HG02884 (cell line): ENCODE measurements around the gene ALPP.
"Not testable (repeated sequence)": the region's sequence is repeated elsewhere in the genome, so short reads cannot be mapped to it uniquely, and the experiment has no call there.

Experiments used
- ATAC-seq: cut with Tn5 transposase; IDR thresholded peaks from one replicate; pipeline ENCODE4 v1.9.1; 2021; ENCODE audit warnings: mild to moderate bottlenecking, moderate library complexity; ENCODE audit not compliant: unreplicated experiment

Gene ALPP

DNA sequence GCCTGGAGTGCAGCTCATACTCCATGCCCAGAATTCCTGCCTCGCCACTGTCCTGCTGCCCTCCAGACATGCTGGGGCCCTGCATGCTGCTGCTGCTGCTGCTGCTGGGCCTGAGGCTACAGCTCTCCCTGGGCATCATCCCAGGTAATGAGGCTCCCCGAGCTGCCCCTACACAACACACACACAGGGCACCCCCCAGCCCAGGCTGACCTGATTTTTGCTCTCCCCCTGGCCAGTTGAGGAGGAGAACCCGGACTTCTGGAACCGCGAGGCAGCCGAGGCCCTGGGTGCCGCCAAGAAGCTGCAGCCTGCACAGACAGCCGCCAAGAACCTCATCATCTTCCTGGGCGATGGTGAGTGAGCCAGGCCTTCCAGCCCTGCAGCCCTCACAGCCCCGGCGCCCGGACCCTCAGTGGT lies at the start of gene ALPP:
Gene ALPP, plus strand, starts transcription at position 17 of the 417 bp plus-strand sequence. Its CDS starts 52 bp downstream, at position 69.
- ATAC-seq = not testable (repeated sequence)

DNA sequence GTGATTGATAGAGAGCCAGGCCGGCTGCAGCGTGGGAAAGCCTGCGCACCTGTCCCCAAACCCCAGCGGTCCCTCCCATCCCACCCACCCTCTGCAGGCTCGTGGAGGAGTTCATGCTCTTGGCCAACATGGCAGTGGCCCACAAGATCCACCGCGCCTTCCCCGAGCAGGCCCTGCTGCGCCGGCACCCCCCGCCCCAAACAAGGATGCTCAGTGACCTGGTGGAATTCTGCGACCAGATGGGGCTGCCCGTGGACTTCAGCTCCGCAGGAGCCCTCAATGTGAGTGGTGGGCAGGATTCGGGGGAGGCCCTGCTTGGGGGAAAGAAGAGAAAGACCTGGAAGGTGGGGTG lies 48.9 kb upstream of the ALPP start:
- no peak for ATAC-seq

DNA sequence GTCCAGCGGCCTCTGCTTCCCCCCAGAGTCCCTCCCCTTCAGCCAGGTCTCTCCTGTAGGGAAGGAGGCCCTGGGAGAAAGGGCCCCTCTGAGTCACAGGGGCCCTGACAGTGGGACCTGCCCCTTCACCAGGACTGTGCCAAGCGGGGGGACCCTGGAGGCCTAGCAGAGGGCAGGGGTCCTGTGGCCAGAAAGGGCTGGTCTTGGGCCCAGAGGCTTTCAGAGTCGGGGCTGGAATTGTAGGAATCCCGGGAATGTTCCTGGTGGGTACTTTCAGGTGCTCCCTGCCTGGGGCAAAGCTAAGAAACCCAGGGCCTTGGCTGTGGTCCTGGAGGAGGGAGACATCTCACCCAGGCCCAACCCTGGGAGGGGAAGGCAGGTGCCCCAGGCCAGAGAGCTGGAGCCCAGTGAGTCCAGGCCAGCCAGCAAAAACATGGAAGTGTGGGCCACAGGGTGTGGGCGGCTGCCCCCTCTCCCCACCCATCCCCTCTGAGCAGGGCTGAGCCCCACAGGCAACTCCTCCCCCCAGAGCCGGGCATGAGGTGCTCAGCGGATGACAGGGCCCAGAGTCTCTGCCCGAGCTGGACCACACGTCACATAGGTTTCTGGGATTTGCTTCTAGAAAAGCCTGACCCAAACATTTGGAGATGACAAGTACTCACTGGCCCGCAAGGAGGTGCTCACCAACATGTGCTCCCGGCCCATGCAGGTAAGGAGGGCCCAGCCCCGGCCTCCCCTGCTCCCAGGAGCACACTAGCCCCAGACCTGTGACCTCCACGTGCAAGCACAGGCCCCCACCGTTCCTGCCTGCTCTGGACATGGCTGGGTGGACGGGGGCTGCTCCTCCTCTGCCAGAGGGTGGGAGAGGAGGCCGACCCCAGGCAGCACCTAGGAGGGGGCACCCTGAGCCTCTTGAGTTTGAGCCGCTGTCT lies 48.2 kb upstream of the ALPP start:
- no peak for ATAC-seq

DNA sequence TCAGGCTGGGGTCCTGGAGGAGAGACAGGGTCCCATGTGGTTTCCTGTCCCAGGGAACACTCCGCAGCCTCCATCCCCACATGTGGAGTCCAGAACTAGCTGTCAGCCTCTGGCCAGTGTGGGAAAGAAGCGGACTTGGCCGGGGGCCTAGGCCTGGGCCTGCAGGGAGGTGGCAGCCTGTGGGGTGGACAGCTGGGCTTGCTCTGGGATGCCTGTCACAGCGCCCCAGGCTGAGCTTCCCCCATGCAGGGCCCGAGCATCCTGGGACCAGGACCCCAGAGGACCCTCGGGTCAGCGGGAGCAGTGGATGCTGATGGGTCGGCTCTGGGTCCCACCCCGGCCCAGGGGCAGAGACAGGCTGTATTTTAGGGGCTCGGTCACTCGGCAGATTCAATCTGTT lies 47.5 kb upstream of the ALPP start:
- ATAC-seq = not testable (repeated sequence)

DNA sequence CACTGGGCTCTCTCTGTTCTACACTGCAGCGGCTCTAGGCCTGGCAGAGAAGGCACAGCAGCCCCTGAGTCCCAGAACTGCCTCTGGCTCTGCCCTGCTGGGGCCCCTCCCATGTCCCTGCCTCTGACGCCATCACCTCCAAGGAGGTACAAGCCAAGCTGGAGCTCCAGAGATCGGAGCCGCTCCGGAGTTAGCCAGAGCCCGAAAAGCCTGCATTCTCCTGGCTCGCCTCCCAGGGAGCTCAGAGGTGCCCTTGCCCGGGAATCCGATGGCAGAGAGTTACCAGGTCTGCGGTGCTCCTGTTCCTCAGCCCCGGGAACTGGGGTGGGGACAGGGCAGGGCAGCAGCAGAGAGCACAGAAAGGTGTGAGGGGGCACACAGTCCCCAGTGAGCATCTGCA lies 46.9 kb upstream of the ALPP start:
- not testable (repeated sequence) for ATAC-seq

DNA sequence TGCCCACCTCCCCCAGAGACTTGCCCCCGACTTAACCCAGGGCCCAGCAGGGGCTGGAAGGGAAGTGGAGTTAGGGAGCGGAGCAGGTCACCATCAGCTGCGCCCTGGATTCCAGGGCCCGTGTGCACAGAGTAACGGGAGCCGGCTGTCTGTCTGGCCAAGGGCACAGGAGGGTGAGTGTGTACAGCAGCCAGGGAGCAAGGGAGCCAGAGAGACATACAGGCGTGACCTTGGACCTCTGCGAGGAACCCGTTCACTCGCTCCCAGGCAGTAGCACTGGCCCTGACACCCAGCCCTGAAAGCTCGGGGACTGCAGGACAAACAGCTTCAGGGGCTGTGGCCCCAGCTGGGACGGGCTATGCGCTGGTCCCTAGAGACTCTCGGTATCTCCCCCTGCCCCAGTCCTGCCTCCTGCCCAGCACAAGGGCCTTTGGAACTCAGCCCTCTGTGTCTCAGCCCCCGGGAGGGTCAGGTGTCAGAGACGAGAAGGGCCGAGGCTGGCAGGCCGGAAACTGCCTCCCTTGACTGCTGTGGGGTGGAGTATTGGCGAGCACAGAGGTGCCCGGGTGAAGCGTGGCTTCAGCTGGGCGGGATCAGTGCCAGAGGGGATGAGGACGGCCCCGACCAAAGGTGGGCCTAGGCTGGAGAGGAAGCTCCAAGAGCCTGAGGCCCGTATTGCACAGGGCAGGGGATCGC lies 46.2 kb upstream of the ALPP start:
- ATAC-seq = not testable (repeated sequence)

DNA sequence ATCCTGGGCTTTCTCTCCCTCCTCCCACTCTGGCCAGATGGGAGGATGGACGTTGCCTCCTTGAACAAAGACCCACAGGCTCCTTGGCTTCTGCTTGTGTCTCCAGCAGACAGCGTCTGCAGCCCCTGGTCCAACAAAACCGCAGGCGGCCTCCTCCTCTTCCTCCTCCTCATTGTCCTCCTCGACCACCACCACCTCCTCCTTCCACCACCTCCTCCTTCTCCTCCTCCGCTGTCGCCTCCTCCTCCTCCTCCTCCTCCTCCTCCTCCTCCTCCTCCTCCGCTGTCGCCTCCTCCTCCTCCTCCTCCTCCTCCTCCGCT lies 45.7 kb upstream of the ALPP start:
- ATAC-seq = no peak

DNA sequence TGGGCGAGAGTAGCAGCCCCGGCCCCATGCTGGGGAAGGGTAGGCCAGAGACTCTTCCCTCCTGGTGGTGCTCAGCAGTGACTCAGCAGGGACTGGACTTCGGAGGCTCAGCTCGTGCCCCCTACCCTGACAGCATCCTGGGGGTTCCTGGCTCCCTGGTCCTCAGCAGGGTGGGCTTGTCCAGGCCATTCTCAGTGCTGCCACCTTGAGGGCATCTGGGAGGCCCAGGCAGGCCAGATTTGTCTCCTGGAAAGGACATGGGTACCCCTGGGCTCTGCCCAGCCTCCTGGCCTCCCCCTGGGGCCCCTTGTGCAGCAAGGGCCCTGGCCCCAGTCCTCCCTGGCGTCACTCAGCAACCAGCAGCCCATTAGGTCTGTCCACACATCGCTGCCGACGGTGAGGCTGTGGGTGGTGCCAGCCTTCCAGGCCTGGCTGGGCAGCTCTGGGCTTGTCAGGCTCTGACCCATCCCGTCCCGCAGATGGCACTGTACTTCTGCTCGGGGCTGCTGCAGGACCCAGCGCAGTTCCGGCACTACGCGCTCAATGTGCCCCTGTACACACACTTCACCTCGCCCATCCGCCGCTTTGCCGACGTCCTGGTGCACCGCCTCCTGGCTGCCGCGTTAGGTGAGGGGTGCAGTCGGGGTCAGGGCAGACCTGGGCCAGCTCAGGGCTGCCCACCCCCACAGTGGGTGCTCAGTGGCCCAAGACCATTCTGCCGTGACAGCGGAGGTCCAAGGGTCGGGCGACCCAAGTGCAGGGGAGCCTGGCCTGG lies 45.0 kb upstream of the ALPP start:
- no peak for ATAC-seq

DNA sequence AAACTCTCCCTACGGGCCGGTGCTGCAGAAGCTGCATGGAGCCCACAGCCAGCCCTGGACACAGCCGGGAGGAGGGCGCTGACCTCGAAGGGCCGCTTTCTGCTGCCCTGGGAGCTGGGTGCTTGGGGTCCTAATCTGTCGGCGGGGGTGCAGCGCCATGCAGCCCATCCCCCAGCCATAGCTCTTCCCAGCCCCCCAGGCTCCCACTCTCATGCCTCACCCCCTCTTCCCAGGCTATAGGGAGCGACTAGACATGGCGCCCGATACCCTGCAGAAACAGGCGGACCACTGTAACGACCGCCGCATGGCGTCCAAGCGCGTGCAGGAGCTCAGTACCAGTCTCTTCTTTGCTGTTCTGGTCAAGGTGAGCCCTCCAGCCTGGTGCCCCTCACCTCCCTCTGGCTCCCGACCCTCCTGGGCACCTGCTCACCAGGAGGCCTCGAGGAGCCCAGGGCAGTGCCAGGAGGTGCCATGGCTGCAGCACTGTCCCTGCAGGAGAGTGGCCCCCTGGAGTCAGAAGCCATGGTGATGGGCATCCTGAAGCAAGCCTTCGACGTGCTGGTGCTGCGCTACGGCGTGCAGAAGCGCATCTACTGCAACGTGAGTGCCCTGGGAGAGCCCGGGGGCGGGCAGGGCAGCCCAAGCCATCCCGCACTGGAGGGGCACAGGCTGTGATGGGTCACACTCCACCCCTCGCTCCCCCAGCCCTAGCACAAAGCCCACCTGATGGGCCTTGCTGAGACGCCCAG lies 44.2 kb upstream of the ALPP start:
- ATAC-seq = not testable (repeated sequence)

DNA sequence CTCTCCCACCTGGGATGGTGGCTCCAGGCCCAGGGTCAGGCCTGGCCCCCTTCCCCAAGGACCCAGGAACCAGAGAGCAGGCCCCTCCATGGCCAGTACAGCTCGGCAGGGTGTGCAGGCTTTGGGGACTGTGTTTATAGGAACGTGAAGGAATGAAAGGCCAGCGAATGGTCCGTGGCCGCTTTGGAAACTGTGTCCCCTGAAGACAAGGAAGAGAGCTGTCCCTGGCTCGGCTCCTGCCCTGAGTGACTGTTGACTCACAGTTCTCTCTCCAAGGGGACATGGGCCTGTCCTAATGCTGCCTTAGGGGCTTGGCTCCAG lies 43.7 kb upstream of the ALPP start:
- not testable (repeated sequence) for ATAC-seq

DNA sequence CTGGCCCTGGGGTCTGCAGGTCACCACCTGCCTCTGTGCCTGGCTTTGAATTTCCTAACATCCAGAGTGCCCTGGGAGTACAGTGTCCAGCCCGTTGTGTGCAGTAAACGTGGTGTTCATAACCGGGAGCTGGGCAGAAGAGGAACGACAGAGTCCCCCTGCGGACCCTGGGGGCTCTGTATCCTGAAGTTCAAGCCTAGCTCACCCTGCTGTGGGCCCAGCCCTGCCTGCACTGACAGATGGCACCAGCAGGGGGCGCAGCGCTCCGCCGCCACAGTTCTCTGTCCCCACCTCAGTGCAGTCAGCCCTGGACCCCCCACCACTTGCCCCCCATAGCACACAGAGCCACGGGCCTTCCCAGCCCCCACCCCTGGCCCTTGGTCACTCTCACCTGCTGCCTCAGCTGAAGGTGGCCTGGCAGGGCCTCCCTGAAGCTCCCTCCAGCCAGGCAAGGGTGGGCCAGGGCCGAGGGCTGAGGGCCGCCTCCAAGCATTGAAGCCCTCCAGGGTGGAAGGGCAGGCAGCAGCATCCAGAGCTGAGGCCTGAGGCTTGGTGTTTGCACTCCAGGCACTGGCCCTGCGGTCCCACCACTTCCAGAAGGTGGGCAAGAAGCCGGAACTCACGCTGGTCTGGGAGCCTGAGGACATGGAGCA lies 43.2 kb upstream of the ALPP start:
- not testable (repeated sequence) for ATAC-seq

DNA sequence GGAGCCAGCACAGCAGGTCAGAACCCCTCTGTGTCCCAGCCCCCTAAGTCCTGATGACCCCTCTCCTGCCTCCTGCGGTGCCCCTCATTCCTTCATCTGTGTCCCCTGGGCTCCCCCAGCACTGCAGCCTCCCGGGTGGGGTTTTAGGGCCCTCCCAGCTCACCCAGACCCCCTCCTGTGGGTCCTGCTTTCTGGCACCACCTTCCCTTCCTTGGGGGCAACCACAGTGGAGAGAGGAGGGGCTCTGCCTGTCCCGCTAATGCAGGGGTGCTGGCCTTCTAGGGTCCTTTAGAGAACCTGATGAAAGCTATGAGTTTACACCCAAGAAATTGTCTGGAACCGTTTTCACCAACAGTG lies 42.7 kb upstream of the ALPP start:
- no peak for ATAC-seq

DNA sequence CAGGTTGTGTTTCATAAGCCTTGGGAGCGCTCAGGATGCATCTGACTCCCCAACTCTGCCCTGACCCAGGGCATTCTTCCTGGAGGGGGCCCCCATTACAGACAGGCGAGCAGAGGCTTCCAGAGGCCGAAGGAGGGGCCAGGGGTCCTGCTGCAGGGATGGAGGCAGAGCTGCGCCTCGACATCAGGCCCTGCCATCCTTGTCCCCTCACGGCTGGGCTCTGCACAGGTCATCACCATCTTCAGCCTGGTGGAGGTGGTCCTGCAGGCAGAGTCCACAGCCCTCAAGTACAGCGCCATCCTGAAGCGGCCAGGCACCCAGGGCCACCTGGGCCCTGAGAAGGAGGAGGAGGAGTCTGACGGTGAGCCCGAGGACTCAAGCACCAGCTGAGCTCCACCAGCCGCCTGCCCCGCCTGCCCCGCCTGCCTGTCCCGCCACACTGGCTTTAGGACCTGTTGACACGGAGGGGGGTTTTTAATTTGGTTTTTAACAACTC lies 42.3 kb upstream of the ALPP start:
- no peak for ATAC-seq

DNA sequence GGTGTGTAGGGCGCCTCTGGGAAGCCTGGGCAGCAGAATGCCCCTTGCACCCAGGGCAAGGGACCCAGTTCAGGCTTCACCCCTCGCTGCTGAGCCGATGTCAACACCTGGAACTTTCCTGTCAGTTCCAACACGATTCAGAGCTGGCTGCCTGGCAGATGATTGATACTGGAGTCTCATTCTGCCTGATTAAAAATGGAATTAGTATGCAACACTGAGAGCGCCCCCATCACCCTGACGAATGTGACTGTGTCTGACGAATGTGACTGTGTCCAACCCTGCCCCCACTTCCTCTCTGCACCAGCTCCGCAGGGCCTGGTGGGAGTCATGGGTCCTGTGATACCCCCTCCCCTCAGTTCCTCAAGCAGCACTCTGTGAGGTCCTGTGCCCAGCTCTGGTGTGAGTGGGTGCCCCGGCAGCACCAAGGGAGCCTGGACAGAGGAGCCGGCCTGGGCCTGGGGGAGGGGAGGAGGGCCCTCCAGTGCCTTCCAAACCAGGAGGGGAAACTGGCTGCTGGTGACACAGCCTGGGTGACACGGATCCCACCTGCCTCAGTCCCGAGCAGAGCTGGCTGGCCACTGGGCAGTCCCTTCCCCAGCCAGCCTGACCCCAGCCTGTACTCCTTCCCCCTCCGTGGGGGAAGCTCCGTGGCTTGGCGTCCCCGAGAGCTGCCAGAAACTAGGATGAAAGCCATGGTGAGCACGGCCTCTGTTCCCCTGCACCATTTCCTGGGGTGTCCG lies 41.4 kb upstream of the ALPP start:
- ATAC-seq = no peak

DNA sequence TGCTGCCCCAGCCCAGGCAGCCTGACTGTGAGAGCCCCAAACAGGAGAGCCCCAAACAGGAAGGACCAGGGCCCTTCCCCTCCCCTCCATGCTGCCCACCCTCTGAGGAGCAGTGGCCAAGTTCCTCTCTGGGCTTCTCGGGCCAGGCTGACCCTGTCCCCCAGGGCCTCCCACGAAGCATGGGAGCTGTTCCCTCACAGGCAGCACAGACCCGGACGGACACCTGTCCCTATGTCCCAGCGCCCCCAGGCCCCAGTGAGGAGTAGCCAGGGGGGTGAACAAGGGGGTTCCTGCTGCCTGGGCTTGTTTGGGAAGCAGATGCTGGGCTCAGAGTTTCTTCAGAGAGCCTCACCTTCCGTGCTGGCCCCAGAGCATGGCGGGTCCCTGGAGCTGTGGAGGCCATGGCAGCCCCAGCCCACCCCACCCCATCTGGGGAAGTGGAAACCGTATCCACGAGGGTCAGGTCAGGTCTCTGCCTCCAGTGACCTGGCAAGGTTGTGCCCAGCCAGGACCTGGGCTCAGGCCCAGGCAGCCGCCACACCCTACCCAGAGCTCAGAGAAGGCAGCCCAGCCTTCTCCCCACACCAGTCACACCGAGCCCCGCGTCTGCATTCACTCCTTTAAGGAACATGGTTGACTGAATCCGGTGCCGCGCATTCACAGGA lies 40.3 kb upstream of the ALPP start:
- not testable (repeated sequence) for ATAC-seq

DNA sequence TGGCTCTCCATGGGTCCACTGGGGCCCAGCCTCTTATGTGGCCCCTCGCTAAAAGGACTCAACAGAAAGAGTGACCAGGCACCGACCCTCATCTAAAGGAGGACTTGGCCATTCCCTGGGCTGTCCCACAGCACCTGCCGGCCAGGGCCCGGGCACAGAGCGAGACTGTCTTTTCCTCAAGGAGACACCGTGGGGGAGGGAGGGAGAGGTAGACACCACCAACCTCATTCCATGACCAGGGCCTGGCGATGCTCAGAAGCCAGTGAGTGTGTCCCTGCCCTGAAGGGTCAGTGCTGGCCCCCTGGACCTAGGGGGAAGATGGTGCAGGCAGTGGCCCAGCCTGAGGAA lies 39.8 kb upstream of the ALPP start:
- ATAC-seq = no peak

DNA sequence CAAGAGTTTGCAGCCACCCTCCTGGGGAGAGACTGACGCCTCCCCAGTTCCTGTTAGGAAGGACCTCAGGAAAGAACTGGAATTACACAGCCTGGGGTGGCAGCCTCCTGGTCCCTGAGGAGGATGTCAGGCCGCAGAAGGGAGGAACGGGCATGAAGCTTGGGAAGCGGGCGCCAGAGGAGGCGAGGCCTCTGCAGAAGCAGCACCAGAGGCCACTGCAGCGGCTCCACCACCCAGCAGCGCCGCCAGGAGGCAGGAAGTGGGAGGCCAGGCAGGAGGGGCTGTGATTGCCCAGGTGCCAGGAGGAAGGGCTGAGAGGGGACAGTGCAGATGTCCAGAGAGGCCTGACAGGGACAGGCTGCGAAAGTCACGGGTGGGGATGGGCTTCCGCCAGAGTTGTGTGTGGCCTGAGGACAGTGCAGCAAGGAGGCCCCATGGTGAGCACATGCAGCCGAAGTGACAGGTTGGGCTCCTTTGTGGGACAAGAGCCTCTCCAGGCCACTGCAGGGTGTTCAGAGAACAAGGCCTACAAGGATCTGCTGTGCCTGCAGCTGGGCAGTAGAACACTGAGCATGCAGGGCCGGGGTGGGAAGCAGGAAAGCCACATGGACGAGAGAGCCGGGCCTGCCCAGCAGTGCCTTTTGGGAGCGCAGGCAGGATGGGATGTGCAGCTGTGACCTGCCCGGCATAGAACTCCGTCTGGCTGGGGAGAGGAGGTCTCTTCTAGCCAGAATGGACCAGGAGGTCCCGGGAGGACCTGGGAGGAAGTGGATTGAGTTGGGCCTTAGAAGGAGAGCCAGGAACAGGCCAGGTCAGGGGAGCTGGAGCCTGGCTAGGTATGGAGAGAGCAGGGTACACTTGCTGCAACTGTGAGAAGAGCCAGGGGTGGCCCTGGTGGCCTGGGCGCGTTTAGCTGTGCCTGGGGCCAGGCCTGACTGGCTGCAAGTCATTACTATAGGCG lies 39.1 kb upstream of the ALPP start:
- ATAC-seq = no peak
